HG03520 (cell line): ENCODE measurements around the gene KRTAP2-1.
"Not testable (repeated sequence)": the region's sequence is repeated elsewhere in the genome, so short reads cannot be mapped to it uniquely, and the experiment has no call there.

Source experiments
- ATAC-seq: cut with Tn5 transposase; IDR thresholded peaks from one replicate; pipeline ENCODE4 v1.9.1; 2021; ENCODE audit warnings: mild to moderate bottlenecking, moderate library complexity; ENCODE audit not compliant: unreplicated experiment

Gene KRTAP2-1

GRCh38 chr17:41046735-41047465 lies at the start of gene KRTAP2-1:
Gene KRTAP2-1 (minus strand): TSS chr17:41047316. CDS start chr17:41047267, 49 bp downstream.
- ATAC-seq: not testable (repeated sequence)

- no peak for ATAC-seq
Observed at GRCh38 chr17:41096055-41096454, 48.9 kb upstream of the KRTAP2-1 start.

GRCh38 chr17:41088760-41089352 lies 41.7 kb upstream of the KRTAP2-1 start:
- ATAC-seq: not testable (repeated sequence)

GRCh38 chr17:41084100-41084856 lies 37.2 kb upstream of the KRTAP2-1 start, which contains the start of gene KRTAP4-7:
Gene KRTAP4-7 (plus strand): TSS chr17:41084150. CDS start chr17:41084207, 57 bp downstream.
- not testable (repeated sequence) for ATAC-seq

GRCh38 chr17:41083427-41083826 lies 36.3 kb upstream of the KRTAP2-1 start:
- not testable (repeated sequence) for ATAC-seq

- no peak for ATAC-seq
Observed at GRCh38 chr17:41082626-41083025, 35.5 kb upstream of the KRTAP2-1 start.

GRCh38 chr17:41076788-41077187 lies 29.7 kb upstream of the KRTAP2-1 start:
- no peak for ATAC-seq

- no peak for ATAC-seq
Observed at GRCh38 chr17:41073676-41074075, 26.6 kb upstream of the KRTAP2-1 start.

- no peak for ATAC-seq
Observed at GRCh38 chr17:41071606-41072360, 24.7 kb upstream of the KRTAP2-1 start.

- no peak for ATAC-seq
Observed at GRCh38 chr17:41069031-41069430, 21.9 kb upstream of the KRTAP2-1 start.

- no peak for ATAC-seq
Observed at GRCh38 chr17:41067281-41067680, 20.2 kb upstream of the KRTAP2-1 start.

GRCh38 chr17:41065829-41066624 lies 18.9 kb upstream of the KRTAP2-1 start, which contains the start of gene KRTAP2-4:
Gene KRTAP2-4 (minus strand): TSS chr17:41065879. CDS start chr17:41065845, 34 bp downstream.
- ATAC-seq: no peak

GRCh38 chr17:41065016-41065689 lies 18.0 kb upstream of the KRTAP2-1 start:
- ATAC-seq: not testable (repeated sequence)

- ATAC-seq: no peak
Observed at GRCh38 chr17:41064301-41064700, 17.2 kb upstream of the KRTAP2-1 start.

- ATAC-seq: no peak
Observed at GRCh38 chr17:41063449-41063848, 16.3 kb upstream of the KRTAP2-1 start.

GRCh38 chr17:41061964-41062363 lies 14.8 kb upstream of the KRTAP2-1 start:
- no peak for ATAC-seq

- ATAC-seq: no peak
Observed at GRCh38 chr17:41060052-41060604, 13.0 kb upstream of the KRTAP2-1 start, which contains the start of gene KRTAP2-3. Gene KRTAP2-3 (minus strand): TSS chr17:41060114. CDS start chr17:41060050, 64 bp downstream.

GRCh38 chr17:41059276-41060051 lies 12.3 kb upstream of the KRTAP2-1 start:
- ATAC-seq: not testable (repeated sequence)
